PC-9 (cell line): Measurements from ENCODE around the gene NXPH1. TPM values are rescaled to one million over a fixed set of nuclear protein-coding genes. Genes with fewer than 3 reads are reported as not detected.

Experiments
- BruUV-seq: library from RNA; stranded (reverse); fragments of 400-500 nt; replicated peaks from 2 replicates; lab custom pipeline; 2021; lab: Mats Ljungman, UMichigan
- CTCF ChIA-PET: fragments of 300-600 bp; sonication (Branson Sonifier 250); formaldehyde crosslinking; loops from one replicate; lab custom pipeline; 2022; ENCODE audit warnings: antibody characterized with exemption; lab: Charles Lee
- POLR2A ChIA-PET: fragments of 300-600 bp; sonication (Branson Sonifier 250); formaldehyde crosslinking; loops from one replicate; lab custom pipeline; 2022; ENCODE audit warnings: antibody characterized with exemption; ENCODE audit not compliant: unreplicated experiment; lab: Charles Lee
- DNase-seq, 2 experiments: peaks; one replicate each; pipeline versions ENCODE4 v3.0.0 to v3.0.0-alpha.2; 2015 to 2022; ENCODE audit warnings: mixed read lengths in 1 of 2
- H2AFZ ChIP-seq: fragments of 200-600 bp; sonication (generic); 2 replicates; pipeline ENCODE4 v1.8.1; 2017; ENCODE audit warnings: antibody characterized with exemption
- H3F3A ChIP-seq: fragments of 200-600 bp; sonication (generic); 2 replicates; pipeline ENCODE4 v1.8.1; 2017; ENCODE audit warnings: antibody characterized with exemption, mild to moderate bottlenecking, low read depth; ENCODE audit not compliant: insufficient read depth
- H3K27ac ChIP-seq: fragments of 200-600 bp; sonication (generic); 2 replicates; pipeline ENCODE4 v1.6.1; 2016; ENCODE audit warnings: mixed run types
- H3K27me3 ChIP-seq: fragments of 200-600 bp; sonication (generic); 2 replicates; pipeline ENCODE4 v1.6.1; 2016; ENCODE audit warnings: low read depth, mixed run types; ENCODE audit not compliant: insufficient read depth
- H3K36me3 ChIP-seq: fragments of 200-600 bp; sonication (generic); 2 replicates; pipeline ENCODE4 v1.6.1; 2016; ENCODE audit warnings: low read depth, mixed run types
- H3K4me1 ChIP-seq: fragments of 200-600 bp; sonication (generic); replicated peaks from 2 replicates; pipeline ENCODE4 v1.6.1; 2016; ENCODE audit warnings: mixed run types; ENCODE audit not compliant: insufficient read depth
- H3K4me2 ChIP-seq: fragments of 200-600 bp; sonication (generic); 2 replicates; pipeline ENCODE4 v1.6.1; 2017; ENCODE audit warnings: mixed run types
- H3K4me3 ChIP-seq: fragments of 200-600 bp; sonication (generic); 2 replicates; pipeline ENCODE4 v1.6.1; 2016; ENCODE audit warnings: mixed run types
- H3K79me2 ChIP-seq: fragments of 200-600 bp; sonication (generic); 2 replicates; pipeline ENCODE4 v1.6.1; 2017; ENCODE audit warnings: low read depth, mixed run types
- H3K9me2 ChIP-seq: fragments of 200-600 bp; sonication (generic); 2 replicates; pipeline ENCODE4 v1.8.1; 2017; ENCODE audit warnings: mild to moderate bottlenecking; ENCODE audit not compliant: insufficient read depth
- H3K9me3 ChIP-seq: fragments of 200-600 bp; sonication (generic); 2 replicates; pipeline ENCODE4 v1.8.1; 2016; ENCODE audit warnings: low read depth; ENCODE audit not compliant: insufficient read depth
- H4K20me1 ChIP-seq: fragments of 200-600 bp; sonication (generic); 2 replicates; pipeline ENCODE4 v1.8.1; 2017; ENCODE audit not compliant: insufficient read depth
- CTCF ChIP-seq: fragments of 200-600 bp; sonication (generic); conservative IDR thresholded peaks from 2 replicates; pipeline ENCODE4 v1.6.1; 2017; ENCODE audit warnings: mixed run types, antibody characterized with exemption, mild to moderate bottlenecking, moderate library complexity
- EZH2 ChIP-seq: fragments of 200-600 bp; sonication (generic); IDR thresholded peaks from 2 replicates; pipeline ENCODE4 v1.8.0; 2017; ENCODE audit warnings: antibody characterized with exemption, low read depth
- intact Hi-C: fragments of 100-400 bp; cut with micrococcal nuclease; formaldehyde crosslinking; loops from one replicate; pipeline ENCODE4 v1.10.0; 2022; ENCODE audit not compliant: unreplicated experiment
- total RNA-seq: library from RNA; stranded (reverse); gene quantifications from 2 replicates; pipeline ENCODE4 v1.2.3, GENCODE V29; 2021

NXPH1 gene
- total RNA-seq, 1 experiment from 2014 or later: not detected

GRCh38 chr7:8390262-8390626 lies 43.2 kb upstream of the NXPH1 start:
- no peak for TF ChIP-seq CTCF
- no peak for TF ChIP-seq EZH2
- ChIA-PET POLR2A (no interaction called here), CTCF (no interaction called here)
- H3K9me3 ChIP-seq: no peaks in the 10 kb centered on the region
- H3K9me2 ChIP-seq: no peaks in the 10 kb centered on the region
- H3K36me3 ChIP-seq: no peaks in the 10 kb centered on the region
- intact Hi-C loops: no loop called here
- H3F3A ChIP-seq: no peaks in the 10 kb centered on the region
- BruUV-seq: no TSS peak
- no peaks in the 10 kb centered on the region for H3K4me1 ChIP-seq
- H3K27ac ChIP-seq: no peak overlapping the region
- no peaks in the 10 kb centered on the region for H4K20me1 ChIP-seq
- H3K27me3 ChIP-seq: no peaks in the 10 kb centered on the region
- H3K79me2 ChIP-seq: no peaks in the 10 kb centered on the region
- DNase-seq: no peak
- H2AFZ ChIP-seq: no peak overlapping the region
- H3K4me3 ChIP-seq: no peak overlapping the region
- no peak overlapping the region for H3K4me2 ChIP-seq

- no peaks in the 10 kb centered on the region for H3K27me3 ChIP-seq
- TF ChIP-seq CTCF (no peak), EZH2 (no peak)
- H3K79me2 ChIP-seq: no peaks in the 10 kb centered on the region
- BruUV-seq: no TSS peak
- H3K4me1 ChIP-seq: no peaks in the 10 kb centered on the region
- H3K27ac ChIP-seq: no peak overlapping the region
- DNase-seq: no peak
- no peak overlapping the region for H3K4me3 ChIP-seq
- ChIA-PET CTCF (no interaction called here), POLR2A (interaction anchor here (0.6 kb wide), 1 partner anchor 15 kb away, joined by 5 read pairs; no protein-coding TSS in a partner anchor)
- no peaks in the 10 kb centered on the region for H4K20me1 ChIP-seq
- H3K36me3 ChIP-seq: no peaks in the 10 kb centered on the region
- no peaks in the 10 kb centered on the region for H3K9me3 ChIP-seq
- no peaks in the 10 kb centered on the region for H3F3A ChIP-seq
- no peaks in the 10 kb centered on the region for H3K9me2 ChIP-seq
- intact Hi-C loops: no loop called here
- H2AFZ ChIP-seq: no peak overlapping the region
- H3K4me2 ChIP-seq: no peak overlapping the region
Measured at GRCh38 chr7:8391353-8392062, 41.9 kb upstream of the NXPH1 start.

- no peaks in the 10 kb centered on the region for H3K79me2 ChIP-seq
- H3K4me3 ChIP-seq: no peak overlapping the region
- H3F3A ChIP-seq: no peaks in the 10 kb centered on the region
- no peaks in the 10 kb centered on the region for H3K9me2 ChIP-seq
- H3K4me1 ChIP-seq: no peaks in the 10 kb centered on the region
- TF ChIP-seq EZH2: no peak
- TF ChIP-seq CTCF: no peak
- CTCF ChIA-PET: no interaction called here
- intact Hi-C loops: no loop called here
- H4K20me1 ChIP-seq: no peaks in the 10 kb centered on the region
- BruUV-seq: no TSS peak
- no peaks in the 10 kb centered on the region for H3K36me3 ChIP-seq
- no peaks in the 10 kb centered on the region for H3K27me3 ChIP-seq
- H3K9me3 ChIP-seq: no peaks in the 10 kb centered on the region
- POLR2A ChIA-PET: no interaction called here
- H3K4me2 ChIP-seq: no peak overlapping the region
- H3K27ac ChIP-seq: no peak overlapping the region
- DNase-seq: no peak
- H2AFZ ChIP-seq: no peak overlapping the region
Measured at GRCh38 chr7:8396294-8396693, 37.1 kb upstream of the NXPH1 start.
